Measurements from ENCODE around the gene TUBG2.
"Not testable (repeated sequence)": the region's sequence is repeated elsewhere in the genome, so short reads cannot be mapped to it uniquely, and the experiment has no call there.

TUBG2 gene

DNA sequence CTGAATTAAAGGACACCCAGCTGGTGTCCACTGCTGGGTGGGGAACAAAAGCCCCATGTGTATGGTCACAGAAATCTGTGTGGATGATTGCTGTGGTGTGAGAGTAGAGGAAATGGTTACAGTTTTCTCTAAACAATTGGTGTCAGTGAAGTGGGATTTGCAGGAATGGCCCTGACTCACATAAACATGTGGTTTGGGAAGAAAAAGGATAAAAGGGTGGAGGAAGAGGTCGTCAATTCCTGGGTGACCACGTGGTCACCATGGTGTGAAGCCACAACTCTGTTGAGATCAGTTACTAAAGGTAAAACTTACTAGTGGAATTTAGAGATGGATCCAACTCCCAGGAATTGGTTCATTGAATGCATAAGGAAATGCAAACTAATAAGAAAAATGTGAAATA is 3.6 kb upstream of the TUBG2 start:
- no peak for DNase-seq (ENCODE audit: low read depth)

DNA sequence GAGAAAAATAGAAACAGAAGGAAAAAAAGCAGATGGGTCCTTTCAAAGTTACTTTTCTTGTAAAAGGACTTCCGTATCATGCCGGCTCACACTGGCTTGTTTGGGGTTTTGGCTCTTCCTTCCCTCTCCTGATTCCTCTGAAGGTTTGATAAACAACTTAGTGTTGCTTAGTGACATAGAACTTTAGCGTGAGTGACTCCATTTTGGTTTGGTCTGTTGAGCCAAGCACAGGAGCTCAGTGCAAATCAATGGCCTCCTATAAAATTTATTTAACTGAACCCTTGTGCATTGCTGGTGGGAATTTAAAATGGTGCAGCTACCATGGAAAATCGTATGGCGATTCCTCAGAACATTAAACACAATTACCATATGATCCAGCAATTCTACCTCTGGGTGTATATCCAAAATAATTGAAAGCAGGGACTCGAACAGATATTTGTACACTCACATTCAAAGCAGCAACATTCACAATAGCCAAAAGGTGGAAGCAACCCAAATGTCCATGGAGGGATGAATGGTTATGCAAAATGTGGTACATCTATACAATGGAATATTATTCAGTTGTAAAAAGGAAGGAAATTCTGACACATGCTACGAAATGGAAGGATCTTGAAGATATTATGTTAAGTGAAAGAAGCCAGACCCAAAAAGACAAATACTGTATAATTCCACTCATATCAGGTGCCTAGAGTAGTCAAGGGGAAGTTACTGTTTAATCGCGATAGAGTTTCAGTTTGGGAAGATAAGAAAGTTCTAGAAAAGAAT is 1.1 kb upstream of the TUBG2 start:
- DNase-seq (ENCODE audit: low read depth), result no peak

DNA sequence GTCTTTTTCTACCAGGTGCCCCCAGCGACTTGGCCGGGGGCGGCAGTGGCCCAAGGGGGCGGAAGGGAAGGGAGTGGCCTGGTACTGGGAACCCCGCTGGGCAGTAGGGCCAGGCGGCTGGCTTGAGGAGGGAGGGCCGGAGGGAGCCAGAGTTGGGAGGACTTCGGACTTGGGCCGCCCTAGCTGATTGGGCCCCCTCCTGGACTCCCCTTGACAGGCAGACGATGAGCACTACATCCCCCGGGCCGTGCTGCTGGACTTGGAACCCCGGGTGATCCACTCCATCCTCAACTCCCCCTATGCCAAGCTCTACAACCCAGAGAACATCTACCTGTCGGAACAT is 819 bp downstream of the TUBG2 start:
- DNase-seq (ENCODE audit: low read depth), result not testable (repeated sequence)

DNA sequence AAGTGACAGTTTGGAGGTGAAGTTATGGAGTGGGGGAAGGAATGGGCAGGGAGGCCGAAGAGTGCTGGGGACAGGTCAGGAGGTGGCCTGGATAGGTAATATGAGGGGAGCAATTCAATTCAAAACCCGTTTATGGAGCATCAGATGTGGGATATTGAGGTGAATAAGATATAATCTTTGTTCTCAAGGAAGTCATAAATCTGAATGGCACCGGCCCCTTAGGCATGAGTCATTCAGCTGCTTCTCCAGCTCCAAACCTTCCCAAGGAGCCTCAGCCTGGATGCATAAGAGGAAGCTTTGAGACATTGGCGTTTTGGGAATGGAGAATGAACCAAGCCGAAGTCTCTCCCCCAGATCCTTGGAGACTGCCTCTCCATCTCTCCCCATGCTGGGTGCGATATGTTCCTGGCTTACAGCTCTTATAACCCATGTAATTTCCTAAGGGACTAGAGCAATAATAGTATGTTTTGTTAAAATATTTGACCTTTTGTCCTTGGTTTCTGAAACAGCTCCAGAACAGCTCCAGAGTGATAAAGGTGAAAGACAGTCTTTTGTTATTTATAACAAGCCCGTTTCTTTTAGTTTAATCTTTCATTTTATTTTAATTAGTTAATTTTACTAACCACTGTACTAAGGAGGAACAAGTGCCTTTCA is 1.7 kb downstream of the TUBG2 start:
- no peak for DNase-seq (ENCODE audit: low read depth)

DNA sequence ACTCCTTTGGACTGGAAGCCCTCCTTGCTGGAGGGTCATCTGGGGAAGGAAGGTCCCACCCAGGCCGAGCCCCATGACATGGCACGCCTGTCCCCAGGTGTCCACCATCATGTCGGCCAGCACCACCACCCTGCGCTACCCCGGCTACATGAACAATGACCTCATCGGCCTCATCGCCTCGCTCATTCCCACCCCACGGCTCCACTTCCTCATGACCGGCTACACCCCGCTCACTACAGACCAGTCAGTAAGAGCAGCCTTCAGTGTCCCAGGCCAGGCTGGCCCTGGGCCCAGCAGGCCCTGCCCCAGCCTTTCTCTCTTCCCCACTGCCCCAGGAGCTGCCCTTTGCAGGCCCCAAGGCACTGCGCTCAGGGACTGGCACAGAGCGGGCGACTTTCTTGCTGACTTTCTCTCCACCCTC is 6.5 kb downstream of the TUBG2 start:
- DNase-seq (ENCODE audit: low read depth), result no peak

DNA sequence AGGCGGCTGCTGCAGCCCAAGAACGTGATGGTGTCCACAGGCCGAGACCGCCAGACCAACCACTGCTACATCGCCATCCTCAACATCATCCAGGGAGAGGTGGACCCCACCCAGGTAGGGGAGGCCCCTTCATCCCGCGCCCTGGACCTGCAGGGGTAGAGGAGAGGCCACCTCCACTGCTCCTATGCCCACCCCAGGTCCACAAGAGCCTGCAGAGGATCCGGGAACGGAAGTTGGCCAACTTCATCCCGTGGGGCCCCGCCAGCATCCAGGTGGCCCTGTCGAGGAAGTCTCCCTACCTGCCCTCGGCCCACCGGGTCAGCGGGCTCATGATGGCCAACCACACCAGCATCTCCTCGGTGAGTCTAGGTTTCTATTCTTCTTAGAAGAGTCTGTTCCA is 7.0 kb downstream of the TUBG2 start:
- DNase-seq (ENCODE audit: low read depth), result not testable (repeated sequence)

DNA sequence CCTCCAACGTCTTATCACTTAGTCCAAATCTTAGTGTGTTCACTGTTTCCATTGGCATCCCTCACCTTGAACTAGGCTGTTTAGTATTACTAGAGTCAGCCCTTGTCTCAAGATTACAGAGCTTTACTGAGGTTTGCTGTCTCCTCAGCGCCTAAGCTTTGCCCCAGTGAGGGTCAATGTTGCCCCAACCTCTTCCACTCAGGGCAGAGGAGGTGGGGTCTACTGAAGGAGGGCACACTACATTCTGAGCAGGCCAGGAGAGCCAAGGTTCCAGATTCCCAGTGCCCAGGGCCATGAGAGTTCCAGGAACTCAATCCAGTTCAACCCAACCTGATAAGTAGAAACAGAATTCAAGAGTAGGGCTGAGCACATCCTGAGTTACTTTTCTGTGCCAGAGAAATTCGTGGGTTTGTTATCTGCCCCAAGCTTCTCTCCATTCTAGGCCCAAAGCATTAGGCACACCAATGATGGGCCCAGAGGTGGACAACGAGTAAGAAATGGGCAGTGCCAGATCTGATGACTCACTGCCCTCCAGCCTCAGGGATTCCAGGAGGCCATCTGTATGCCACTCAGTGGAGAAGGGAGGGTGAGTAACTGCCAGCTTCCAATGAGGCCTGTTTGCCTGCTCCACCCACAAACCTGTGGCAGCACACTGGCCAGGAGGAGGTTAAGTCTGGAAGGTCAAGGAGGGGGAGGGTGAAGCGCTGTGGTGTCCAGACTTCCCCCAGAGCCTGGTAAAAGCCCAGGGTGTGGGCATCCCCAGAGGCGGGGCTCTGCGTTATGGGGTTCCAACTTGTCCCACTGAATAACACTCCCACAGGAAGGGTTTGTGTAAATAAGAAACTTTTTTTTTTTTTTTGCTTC is 8.2 kb downstream of the TUBG2 start:
- no peak for DNase-seq (ENCODE audit: low read depth)

DNA sequence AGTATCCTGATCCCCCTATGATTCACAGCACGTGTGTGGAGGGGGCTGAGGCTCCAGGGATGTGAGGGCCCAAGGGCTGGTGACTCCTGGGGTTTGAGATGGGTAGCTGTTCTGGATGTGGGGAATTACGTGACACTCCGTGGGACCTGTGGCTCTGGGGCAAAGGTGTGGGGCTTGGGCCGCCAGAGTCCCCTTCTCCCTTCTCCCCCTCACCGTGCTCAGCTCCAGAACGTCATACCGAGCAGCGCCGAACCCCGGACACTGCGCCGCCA is 10.6 kb downstream of the TUBG2 start:
- no peak for DNase-seq (ENCODE audit: low read depth)

DNA sequence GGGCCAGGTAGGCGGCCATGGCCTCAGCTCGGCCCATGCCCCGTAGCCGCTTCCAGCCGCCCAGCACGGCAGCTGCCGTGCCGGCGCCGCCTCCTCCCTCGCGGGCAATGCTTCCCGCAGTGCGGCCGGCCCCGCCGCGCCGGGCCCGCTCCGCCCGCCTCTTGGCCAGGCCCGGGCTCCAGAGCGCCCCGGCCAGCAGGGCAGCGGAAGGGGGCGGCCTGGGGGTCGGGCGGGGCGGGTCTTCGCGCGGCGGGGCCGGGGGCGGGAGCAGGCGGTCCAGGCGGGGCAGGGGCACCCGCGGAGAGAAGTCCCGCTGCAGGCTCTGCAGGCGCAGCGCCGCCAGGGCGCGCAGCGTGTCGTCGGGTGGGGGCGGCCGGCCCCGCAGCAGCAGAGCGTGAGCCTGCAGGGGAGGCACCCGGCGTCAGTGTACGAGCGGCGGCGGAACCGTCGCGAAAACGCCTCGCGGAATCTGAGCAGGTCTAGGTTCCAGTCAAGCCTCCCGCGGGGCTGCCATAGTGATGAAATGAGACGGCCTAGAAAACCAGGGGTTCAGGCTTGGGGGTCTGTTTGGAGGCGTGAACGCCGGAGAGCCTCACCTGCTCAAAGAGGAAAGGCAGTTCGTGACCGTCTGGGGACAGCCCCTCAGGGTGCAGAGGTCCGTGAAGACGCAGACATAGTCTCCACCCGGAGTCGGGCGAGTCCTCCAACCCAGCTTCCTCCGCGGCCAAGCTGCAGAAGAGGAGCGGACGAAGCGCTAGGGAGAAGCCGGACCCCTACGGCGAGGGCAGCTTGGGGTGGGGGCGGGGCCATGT is 11.1 kb downstream of the TUBG2 start:
- DNase-seq (ENCODE audit: low read depth), result no peak

DNA sequence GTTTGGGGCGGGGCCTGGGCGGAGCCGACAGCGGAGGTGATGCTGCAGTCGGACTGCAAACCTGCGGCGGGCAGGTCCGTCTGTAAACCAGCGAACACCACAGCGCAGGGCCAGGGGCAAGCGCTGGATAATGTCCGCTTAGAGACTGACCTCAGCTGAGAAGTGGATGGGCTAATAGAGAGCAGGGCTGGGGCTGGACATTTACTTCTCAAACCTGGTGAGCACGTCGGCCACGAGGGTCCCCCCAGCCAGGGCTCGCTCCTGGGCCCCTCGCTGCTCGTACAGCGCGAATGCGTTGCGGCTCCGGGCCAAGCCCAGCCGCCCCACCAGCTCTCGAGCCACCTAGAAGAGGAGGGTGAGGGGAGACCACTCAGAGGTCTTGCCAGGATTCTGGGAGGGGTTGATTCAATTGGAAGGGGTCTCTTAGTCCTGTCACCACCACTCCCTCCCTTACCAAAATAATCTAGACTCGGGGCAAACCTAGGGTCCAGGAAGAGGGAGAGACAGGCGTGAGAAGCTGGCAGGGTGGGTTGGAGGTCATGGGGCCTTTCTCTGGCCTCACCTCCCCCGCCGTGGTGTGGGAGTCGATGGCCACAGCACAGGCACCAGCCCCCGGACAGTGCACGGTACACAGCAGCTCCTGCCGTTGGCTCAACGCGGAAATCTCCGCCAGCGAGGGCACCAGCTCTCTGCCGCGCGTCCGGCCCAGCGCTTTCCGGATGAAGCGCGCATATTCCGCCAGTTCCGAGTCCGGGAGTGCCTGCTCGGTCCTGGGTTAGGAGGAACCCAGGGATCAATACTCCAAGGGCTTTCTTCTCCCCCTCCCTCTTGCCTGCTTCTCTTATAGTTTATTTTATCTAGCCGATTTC is 11.9 kb downstream of the TUBG2 start:
- DNase-seq (ENCODE audit: low read depth), result no peak

DNA sequence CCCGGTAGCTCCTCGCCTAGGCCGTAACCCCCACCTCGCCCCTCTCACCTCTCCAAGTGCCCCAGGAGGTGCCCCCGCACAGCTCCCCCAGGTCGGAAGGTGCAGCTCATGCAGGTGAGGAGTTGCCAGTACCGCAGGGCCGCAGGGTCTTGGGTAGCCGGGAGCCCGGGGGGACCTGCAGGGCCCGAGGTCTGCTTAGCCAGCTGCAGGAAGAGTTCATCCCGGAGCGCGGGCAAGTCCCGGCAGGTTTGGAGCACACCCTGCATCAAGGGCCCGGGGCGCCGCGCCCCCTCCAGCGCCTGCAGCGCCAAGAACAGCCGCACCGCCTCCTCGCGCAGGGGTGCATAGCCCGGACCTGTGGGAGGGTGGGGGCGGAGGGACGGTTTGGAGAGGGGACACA is 13.0 kb downstream of the TUBG2 start:
- no peak for DNase-seq (ENCODE audit: low read depth)

DNA sequence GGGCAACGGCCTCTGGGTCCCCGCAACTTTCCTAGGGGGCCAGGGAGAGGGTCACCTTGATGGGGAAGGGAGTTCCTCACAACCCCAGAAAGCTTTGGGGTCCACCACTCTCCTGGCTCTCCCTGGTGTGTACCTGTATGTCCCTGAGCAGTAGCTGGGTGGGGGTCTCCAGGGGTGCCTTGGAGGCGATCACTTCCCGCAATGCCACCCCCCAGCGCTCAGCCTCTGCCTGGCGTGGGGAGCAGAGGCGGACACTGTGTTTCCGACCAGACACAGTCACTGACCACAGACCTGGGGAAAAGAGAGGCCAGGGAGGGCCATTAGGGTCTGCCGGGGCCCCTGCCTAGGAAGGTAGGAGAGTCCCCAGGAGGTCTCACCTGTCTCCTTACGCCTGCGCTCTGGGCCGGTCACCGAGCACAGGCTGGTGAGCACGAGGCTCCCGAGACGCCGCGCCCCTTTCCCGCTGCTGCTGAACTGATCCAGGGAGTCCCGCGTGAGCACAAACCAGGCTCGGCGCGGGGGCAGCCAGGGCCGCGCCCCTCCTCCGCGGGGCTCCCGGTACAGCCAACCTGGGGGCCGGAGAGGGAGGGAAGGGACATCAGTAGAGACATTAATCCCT is 14.3 kb downstream of the TUBG2 start:
- no peak for DNase-seq (ENCODE audit: low read depth)

DNA sequence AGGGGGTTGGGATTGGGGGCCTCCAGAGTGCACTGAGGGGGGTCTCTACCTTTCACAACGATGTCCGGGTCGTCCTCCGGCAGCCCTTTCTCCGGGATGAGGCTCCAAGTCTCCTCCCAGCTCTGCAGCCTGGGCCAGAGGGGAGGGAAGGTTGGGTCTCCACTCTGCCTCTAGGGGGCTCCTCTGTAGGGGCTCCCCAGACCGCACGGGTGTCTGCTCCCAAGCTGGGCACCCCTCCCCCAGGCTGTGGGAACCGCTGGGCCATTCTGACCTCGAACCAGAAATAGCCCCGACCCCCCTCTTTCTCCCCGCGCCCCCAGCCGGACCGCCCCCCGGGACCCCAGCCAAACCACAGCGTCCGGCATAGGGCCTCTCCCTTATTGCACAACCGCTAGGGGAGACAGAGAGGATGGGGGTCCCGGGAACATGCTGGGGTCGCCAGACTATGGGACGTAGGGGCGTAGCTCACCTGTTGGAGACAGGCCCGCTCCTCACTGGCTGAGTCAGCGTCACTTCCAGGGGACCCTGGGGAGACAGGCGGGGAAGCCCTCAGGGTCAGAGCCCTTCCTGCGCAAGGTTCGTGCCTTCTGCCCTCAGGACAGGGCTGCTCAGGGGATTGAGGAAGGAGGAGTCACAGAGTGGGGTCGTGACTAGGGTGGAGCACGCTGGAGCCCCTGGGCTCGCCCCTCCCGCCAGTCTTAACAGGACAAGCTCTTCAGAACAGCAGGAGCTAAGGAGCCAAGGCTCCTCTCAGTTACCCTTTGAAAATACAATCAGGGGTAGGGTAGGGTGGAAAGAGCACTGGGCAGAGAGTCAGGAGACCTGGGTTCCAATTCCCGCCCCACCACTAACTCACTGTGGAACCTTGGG is 15.0 kb downstream of the TUBG2 start:
- no peak for DNase-seq (ENCODE audit: low read depth)

DNA sequence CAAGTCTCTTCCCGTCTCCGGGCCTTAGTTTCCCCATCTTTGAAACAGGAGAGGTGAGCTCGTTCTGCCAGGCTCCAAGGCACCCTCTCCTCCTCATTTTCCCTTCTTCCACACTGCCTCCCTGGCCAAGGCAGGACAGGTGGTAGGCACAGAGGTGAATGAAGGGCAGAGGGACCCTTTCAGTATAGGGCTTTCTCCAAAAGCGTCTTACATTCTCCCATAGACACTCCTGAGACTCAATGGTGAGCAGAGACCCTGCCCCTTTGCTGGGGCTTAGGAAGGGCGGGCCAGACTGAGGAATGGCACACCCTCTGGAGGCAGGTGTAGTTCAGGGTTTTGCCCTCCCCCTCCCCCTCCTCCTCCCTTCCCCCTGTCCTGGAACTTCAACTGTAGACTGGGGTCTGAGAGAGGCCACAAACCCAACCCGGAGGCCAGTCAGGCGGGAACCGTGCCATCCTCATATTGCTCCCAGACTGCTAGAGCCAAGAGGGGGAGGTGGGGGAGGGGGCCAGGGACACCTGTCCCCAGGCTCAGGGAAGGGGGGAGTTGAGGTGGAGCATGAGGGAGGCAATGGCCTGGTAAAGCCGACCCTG is 15.8 kb downstream of the TUBG2 start:
- no peak for DNase-seq (ENCODE audit: low read depth)

DNA sequence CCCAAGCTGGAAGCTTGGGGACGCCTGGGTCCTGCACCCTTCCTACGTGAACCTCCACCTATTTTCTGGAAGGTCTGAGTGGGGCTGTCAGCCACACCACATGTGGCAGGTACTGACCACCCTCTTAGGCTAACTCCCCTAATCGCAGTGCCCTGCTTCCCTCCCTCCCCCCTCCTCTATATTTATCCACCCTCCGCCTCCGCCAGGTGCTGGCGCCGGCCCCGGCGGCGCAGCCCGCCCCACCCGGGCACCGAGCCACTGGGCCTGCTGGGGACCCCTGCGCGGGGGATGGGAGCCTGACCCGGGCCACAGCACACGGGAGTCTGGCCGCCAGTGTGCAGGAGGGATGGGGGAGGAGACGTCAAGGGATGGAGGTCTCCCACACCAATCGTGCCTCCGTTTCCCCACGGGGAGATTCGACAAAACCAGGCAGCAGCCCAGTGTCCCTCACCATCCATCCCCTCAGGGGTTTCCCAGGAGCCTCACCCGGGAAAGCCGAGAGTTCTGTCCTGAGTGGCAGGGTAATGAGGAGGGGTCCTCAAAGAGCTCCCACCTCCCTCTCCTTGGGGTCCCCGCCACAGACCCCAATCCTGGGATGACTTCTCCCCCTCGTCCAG is 16.4 kb downstream of the TUBG2 start:
- DNase-seq (ENCODE audit: low read depth), result no peak

DNA sequence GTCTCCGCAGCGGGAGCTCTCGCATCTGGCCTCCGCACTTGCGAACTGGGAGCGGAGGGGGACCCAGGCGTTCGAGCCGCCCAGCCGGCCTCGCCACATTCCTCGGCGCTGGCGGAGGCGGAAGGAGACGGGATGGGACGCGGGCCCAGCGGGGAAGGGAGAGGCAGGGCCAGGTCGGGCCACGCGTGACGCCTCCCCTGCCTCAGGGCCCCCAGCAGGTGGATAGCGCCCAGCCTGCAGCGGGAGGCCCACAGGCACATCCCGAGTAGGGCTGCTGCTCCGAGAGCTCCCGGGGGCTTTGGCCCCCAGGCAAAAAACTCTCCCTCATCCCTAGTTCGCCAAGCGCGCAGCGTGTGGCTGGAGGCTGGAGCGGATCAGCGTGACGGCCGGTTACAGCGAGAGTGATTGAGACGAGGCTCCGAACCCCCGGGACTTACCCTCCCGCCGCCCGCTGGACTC is 16.9 kb downstream of the TUBG2 start:
- no peak for DNase-seq (ENCODE audit: low read depth)

DNA sequence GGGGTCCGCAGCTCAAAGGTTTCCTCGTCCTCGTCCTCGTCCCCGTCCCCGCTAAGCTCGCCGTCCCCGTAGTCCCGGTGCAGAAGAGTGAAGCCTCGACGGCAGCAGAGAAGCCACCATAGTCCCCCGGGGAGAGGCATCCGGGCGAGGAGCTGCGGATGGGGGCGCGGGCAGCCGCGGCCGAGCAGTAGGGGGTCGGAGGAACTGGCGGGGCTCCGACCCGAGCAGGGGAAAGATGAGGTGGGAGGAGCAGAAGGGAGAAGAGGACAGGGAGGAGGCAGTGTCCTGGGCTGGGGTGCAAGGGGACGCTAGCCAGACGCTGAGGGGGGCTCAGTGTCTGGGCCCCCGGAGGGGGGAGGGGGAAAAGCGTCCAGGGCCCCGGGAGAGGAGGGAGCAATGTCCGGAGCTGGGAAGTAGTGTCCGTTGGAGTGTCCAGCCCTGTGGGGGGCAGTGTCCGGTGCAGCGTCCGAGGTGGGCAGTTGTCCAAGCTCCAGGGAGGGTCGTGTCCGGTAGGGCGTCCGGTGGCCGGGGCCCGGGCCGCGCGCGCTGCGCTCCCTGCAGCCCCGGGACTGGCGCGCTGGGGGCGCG is 17.4 kb downstream of the TUBG2 start, which contains the start of gene PLEKHH3:
Gene PLEKHH3 (minus strand): TSS at position 571 of the 588 bp plus-strand sequence. CDS start 431 bp downstream, at position 140.
- no peak for DNase-seq (ENCODE audit: low read depth)

All from activated T-cell treated with anti-CD3 and anti-CD28 coated beads for 48 hours (primary cell).